ENCODE measurements around the gene BMP10. TPM values are rescaled to one million over a fixed set of nuclear protein-coding genes. Genes with fewer than 3 reads are reported as not detected.

Gene BMP10
- total RNA-seq, 8 experiments from 2014 or later, result 0.17 to 0.27 (median 0.24) TPM; not detected in 5

- ATAC-seq (replicated peaks in 6 of 8), result no peak
- in situ Hi-C loops (cut with MboI; ENCODE audit: low pct_unique_long_range_greater_than_20kb in 2 of 9, low sequenced_read_pairs in 9 of 9, unreplicated experiment in 9 of 9), result no loop called here
- Histone ChIP-seq H3K27ac (no peak overlapping the region), H3K4me1 (replicated peaks in 1 of 2) (no peaks in the 10 kb centered on the region), H3K4me3 (no peak overlapping the region)
- 7 to 92% (median 65%) methylated on average over 1 to 3 of the region's 3 CpGs for WGBS, 10 experiments
Measured at GRCh38 chr2:68860111-68860510, 11.1 kb downstream of the BMP10 start.

- WGBS, 10 experiments, result 0 to 100% (median 83%) methylated on average over 1 to 4 of the region's 4 CpGs; no CpG with 5 or more reads in 1 of the 10 experiments
- Histone ChIP-seq H3K27ac (no peak overlapping the region), H3K4me1 (replicated peaks in 1 of 2) (no peaks in the 10 kb centered on the region), H3K4me3 (no peak overlapping the region)
- peak in 2 of 8 experiments; percentile 37 to 69 for ATAC-seq (replicated peaks in 6 of 8)
- in situ Hi-C loops (cut with MboI; ENCODE audit: low pct_unique_long_range_greater_than_20kb in 2 of 9, low sequenced_read_pairs in 9 of 9, unreplicated experiment in 9 of 9), result no loop called here
Measured at GRCh38 chr2:68857855-68858456, 13.2 kb downstream of the BMP10 start.

- in situ Hi-C loops (cut with MboI; ENCODE audit: low pct_unique_long_range_greater_than_20kb in 2 of 9, low sequenced_read_pairs in 9 of 9, unreplicated experiment in 9 of 9), result no loop called here
- Histone ChIP-seq H3K4me3 (no peak overlapping the region), H3K4me1 (replicated peaks in 1 of 2) (no peaks in the 10 kb centered on the region), H3K27ac (no peak overlapping the region)
- ATAC-seq (replicated peaks in 6 of 8), result no peak
- WGBS, 10 experiments, result 17 to 100% (median 86%) methylated on average over 1 to 3 of the region's 3 CpGs; no CpG with 5 or more reads in 2 of the 10 experiments
Measured at GRCh38 chr2:68857202-68857845, 13.9 kb downstream of the BMP10 start.

GRCh38 chr2:68855550-68855949 is 15.6 kb downstream of the BMP10 start:
- in situ Hi-C loops (cut with MboI; ENCODE audit: low pct_unique_long_range_greater_than_20kb in 2 of 9, low sequenced_read_pairs in 9 of 9, unreplicated experiment in 9 of 9), result no loop called here
- no peak overlapping the region for H3K27ac ChIP-seq
- no peak for ATAC-seq (replicated peaks in 6 of 8)
- H3K4me1 ChIP-seq (replicated peaks in 1 of 2), result no peaks in the 10 kb centered on the region
- WGBS, 10 experiments, result 80 to 100% (median 96%) methylated on average over 1 to 3 of the region's 3 CpGs; no CpG with 5 or more reads in 5 of the 10 experiments
- H3K4me3 ChIP-seq, result no peak overlapping the region

GRCh38 chr2:68854476-68854875 is 16.7 kb downstream of the BMP10 start:
- in situ Hi-C loops (cut with MboI; ENCODE audit: low pct_unique_long_range_greater_than_20kb in 2 of 9, low sequenced_read_pairs in 9 of 9, unreplicated experiment in 9 of 9), result no loop called here
- no peak overlapping the region for H3K4me3 ChIP-seq
- no peak for ATAC-seq (replicated peaks in 6 of 8)
- no peaks in the 10 kb centered on the region for H3K4me1 ChIP-seq (replicated peaks in 1 of 2)
- H3K27ac ChIP-seq, result no peak overlapping the region

GRCh38 chr2:68853915-68854314 is 17.3 kb downstream of the BMP10 start:
- Histone ChIP-seq H3K27ac (no peak overlapping the region), H3K4me1 (replicated peaks in 1 of 2) (no peaks in the 10 kb centered on the region), H3K4me3 (no peak overlapping the region)
- no peak for ATAC-seq (replicated peaks in 6 of 8)
- 20 to 94% (median 78%) methylated on average over 1 to 4 of the region's 4 CpGs; no CpG with 5 or more reads in 3 of the 10 experiments for WGBS, 10 experiments
- in situ Hi-C loops (cut with MboI; ENCODE audit: low pct_unique_long_range_greater_than_20kb in 2 of 9, low sequenced_read_pairs in 9 of 9, unreplicated experiment in 9 of 9), result no loop called here

- 0 to 88% (median 51%) methylated on average over 1 to 2 of the region's 2 CpGs; no CpG with 5 or more reads in 4 of the 10 experiments for WGBS, 10 experiments
- Histone ChIP-seq H3K4me3 (no peak overlapping the region), H3K4me1 (replicated peaks in 1 of 2) (no peaks in the 10 kb centered on the region), H3K27ac (no peak overlapping the region)
- peak in 1 of 8 experiments; percentile 39 for ATAC-seq (replicated peaks in 6 of 8)
- in situ Hi-C loops (cut with MboI; ENCODE audit: low pct_unique_long_range_greater_than_20kb in 2 of 9, low sequenced_read_pairs in 9 of 9, unreplicated experiment in 9 of 9), result no loop called here
Measured at GRCh38 chr2:68853035-68853434, 18.2 kb downstream of the BMP10 start.

- no peaks in the 10 kb centered on the region for H3K4me1 ChIP-seq (replicated peaks in 1 of 2)
- ATAC-seq (replicated peaks in 6 of 8), result no peak
- WGBS, 10 experiments, result 0 to 100% (median 84%) methylated on average over 1 to 3 of the region's 3 CpGs; no CpG with 5 or more reads in 4 of the 10 experiments
- no peak overlapping the region for H3K27ac ChIP-seq
- H3K4me3 ChIP-seq, result no peak overlapping the region
- in situ Hi-C loops (cut with MboI; ENCODE audit: low pct_unique_long_range_greater_than_20kb in 2 of 9, low sequenced_read_pairs in 9 of 9, unreplicated experiment in 9 of 9), result no loop called here
Measured at GRCh38 chr2:68850524-68850923, 20.7 kb downstream of the BMP10 start.

GRCh38 chr2:68849579-68850030 is 21.6 kb downstream of the BMP10 start:
- in situ Hi-C loops (cut with MboI; ENCODE audit: low pct_unique_long_range_greater_than_20kb in 2 of 9, low sequenced_read_pairs in 9 of 9, unreplicated experiment in 9 of 9), result no loop called here
- ATAC-seq (replicated peaks in 6 of 8), result no peak
- Histone ChIP-seq H3K4me3 (no peak overlapping the region), H3K4me1 (replicated peaks in 1 of 2) (no peaks in the 10 kb centered on the region), H3K27ac (no peak overlapping the region)
- WGBS, 10 experiments, result 0 to 92% (median 67%) methylated on average over 1 to 3 of the region's 4 CpGs; no CpG with 5 or more reads in 1 of the 10 experiments

GRCh38 chr2:68847751-68848150 is 23.4 kb downstream of the BMP10 start:
- no peak for ATAC-seq (replicated peaks in 6 of 8)
- H3K4me3 ChIP-seq, result no peak overlapping the region
- no peak overlapping the region for H3K27ac ChIP-seq
- in situ Hi-C loops (cut with MboI; ENCODE audit: low pct_unique_long_range_greater_than_20kb in 2 of 9, low sequenced_read_pairs in 9 of 9, unreplicated experiment in 9 of 9), result no loop called here
- no peaks in the 10 kb centered on the region for H3K4me1 ChIP-seq (replicated peaks in 1 of 2)

GRCh38 chr2:68846091-68846490 is 25.1 kb downstream of the BMP10 start:
- 0 to 71% (median 40%) methylated on average over 1 to 2 of the region's 3 CpGs; no CpG with 5 or more reads in 3 of the 10 experiments for WGBS, 10 experiments
- in situ Hi-C loops (cut with MboI; ENCODE audit: low pct_unique_long_range_greater_than_20kb in 2 of 9, low sequenced_read_pairs in 9 of 9, unreplicated experiment in 9 of 9), result no loop called here
- no peak overlapping the region for H3K4me3 ChIP-seq
- ATAC-seq (replicated peaks in 6 of 8), result peak in 2 of 8 experiments; percentile 69 to 75
- H3K27ac ChIP-seq, result no peak overlapping the region
- H3K4me1 ChIP-seq (replicated peaks in 1 of 2), result no peaks in the 10 kb centered on the region

- Histone ChIP-seq H3K27ac (no peak overlapping the region), H3K4me1 (replicated peaks in 1 of 2) (no peaks in the 10 kb centered on the region), H3K4me3 (no peak overlapping the region)
- in situ Hi-C loops (cut with MboI; ENCODE audit: low pct_unique_long_range_greater_than_20kb in 2 of 9, low sequenced_read_pairs in 9 of 9, unreplicated experiment in 9 of 9), result no loop called here
- 0 to 100% (median 82%) methylated on average over 1 to 2 of the region's 2 CpGs for WGBS, 10 experiments
- no peak for ATAC-seq (replicated peaks in 6 of 8)
Measured at GRCh38 chr2:68845043-68845442, 26.2 kb downstream of the BMP10 start.

GRCh38 chr2:68839260-68839833 is 31.9 kb downstream of the BMP10 start:
- 60 to 100% (median 85%) methylated on average over 1 to 2 of the region's 2 CpGs; no CpG with 5 or more reads in 5 of the 10 experiments for WGBS, 10 experiments
- Histone ChIP-seq H3K27ac (no peak overlapping the region), H3K4me3 (no peak overlapping the region), H3K4me1 (replicated peaks in 1 of 2) (no peaks in the 10 kb centered on the region)
- in situ Hi-C loops (cut with MboI; ENCODE audit: low pct_unique_long_range_greater_than_20kb in 2 of 9, low sequenced_read_pairs in 9 of 9, unreplicated experiment in 9 of 9), result no loop called here
- ATAC-seq (replicated peaks in 6 of 8), result peak in 2 of 8 experiments; percentile 46 to 50

Data from motor neuron (in vitro differentiated cells).